ENCODE measurements around the gene OR5AP2.
"Not testable (repeated sequence)": the region's sequence is repeated elsewhere in the genome, so short reads cannot be mapped to it uniquely, and the experiment has no call there.

The OR5AP2 gene

DNA sequence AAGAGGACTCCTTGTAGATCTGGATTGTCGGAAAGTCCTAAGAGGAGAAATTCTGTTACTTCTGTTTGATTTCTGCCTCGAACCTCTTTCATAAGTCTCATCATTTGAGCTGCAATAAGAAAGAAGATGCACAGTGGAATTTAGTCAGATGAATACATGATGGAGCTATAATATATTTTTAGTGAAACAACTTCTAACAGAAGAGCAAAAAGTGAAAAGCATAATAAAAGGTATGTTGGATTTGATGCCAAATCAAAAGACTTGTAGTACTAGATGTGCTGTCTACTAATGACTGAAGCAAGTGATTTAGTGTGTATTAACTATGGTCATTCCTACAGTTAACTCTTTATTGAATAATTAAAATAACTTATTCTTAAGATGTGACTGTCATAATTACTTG is at the start of gene OR5AP2:
Gene OR5AP2 (minus strand): TSS at position 101 of the 400 bp plus-strand sequence. CDS start 0 bp downstream, at position 101.
- DNase-seq: no peak

DNA sequence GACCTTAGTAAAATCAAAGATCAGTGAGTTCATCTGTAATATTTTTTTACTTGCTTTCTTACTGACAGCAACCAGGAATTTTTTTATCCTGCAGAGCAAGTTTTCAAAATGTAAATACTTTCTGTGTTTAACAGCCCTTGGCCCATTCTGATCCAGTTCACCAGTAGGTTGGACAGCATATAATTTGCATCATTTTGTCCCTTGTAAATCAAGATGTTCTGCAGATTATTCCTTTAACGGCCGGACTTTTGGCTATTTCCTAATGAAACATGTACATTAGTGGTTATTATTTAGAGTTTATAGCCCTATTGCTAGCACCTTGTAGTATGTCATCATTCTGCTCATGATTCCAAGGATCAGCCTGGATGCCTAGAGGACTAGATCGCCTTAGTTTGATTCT is 48.9 kb upstream of the OR5AP2 start:
- DNase-seq: not testable (repeated sequence)

DNA sequence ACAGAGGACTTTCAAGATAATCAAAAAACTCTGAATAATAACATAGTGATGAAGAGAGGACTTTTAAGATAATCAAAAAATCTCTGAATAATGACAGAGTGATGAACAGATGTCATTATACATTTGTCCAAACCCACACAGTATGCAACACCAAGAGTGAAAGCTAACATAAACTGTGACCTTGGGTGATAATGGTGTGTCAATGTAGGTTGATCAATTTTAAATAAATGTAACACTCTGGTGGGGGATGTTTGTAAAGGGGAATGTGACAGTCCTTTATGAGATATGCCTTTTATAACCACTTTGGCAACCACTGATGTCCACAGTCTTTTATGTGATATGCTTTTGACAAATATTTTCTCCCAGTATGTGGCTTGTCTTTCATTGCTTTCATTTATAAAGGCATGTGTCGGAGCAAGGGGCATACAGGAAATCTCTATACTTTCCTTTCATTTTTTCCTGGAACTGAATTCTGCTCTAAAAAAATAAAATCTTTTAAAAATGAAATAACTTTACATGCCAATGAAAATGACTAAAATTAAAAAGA is 46.4 kb upstream of the OR5AP2 start:
- DNase-seq: no peak

DNA sequence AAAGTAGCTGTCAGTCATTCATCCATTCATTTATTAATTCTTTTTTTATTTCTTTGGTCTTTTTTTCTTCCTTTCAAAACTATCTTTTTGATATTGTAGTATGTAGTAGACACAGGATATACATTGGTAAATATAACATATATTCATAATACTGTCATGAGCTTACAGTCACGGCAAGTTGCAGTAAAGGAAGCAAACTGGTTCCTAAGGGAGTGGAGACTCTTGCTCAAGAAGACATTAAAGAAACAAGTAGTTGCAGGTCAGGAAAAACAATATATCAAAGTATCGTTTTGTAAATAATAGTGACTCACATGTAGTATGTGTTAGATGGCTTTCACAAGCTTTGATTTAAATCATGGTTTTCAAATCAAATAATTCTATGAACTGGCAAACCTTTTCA is 28.7 kb upstream of the OR5AP2 start:
- no peak for DNase-seq

DNA sequence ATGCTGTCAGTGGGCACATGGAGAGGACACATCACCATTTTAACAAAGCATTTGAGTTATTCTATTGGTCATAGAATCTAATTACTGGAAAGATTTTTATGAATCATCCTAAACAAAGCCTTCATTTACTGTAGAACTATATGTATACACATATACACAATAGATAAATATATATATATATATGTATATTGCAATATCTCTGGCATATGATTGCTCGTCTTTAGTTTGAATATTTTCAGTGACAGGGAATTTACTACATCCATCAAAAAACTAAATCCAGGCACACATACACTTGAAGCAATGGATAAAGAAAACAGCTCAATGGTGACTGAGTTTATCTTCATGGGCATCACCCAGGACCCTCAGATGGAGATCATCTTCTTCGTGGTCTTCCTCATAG is 21.1 kb upstream of the OR5AP2 start, which contains the start of gene OR5AR1:
Gene OR5AR1 (plus strand): TSS at position 301 of the 400 bp plus-strand sequence. CDS start 0 bp downstream, at position 301.
- DNase-seq: no peak

DNA sequence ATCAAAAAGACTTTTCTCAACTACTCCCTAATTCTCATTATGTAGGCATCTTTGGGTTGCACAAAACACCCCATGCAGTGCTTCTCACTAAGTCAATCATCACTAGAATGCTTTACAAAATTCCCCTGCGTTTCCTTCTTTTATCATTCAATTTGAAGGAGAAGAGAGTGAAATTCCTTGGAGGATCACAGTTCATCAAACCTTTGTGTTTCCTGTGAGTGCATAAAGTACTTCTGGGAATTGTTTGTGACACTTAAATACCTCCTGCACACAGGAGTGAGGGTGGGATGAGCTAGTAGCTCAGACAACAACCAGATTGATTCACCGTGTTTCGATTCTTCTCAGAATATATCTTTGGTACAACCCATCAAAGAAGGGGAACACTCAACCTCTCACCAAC is 17.5 kb upstream of the OR5AP2 start:
- DNase-seq: no peak

DNA sequence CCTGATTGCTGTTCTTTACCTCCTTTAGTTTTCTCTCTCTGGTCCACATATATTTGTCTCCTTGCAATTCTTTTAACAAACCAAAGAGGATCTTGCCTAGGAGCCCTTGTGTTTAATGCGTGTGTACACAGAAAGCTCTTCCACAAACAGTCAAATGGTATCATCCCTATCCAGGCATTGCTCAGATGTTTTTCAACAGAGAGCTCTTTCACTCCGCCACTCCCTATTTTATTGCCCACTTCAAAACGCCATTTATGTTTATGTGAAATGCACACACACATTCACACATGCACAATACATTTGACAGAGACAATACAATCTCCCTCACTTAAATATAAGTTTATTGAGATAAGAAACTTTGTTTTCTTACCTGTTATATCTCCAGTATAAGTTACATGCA is 4.7 kb downstream of the OR5AP2 start:
- no peak for DNase-seq

DNA sequence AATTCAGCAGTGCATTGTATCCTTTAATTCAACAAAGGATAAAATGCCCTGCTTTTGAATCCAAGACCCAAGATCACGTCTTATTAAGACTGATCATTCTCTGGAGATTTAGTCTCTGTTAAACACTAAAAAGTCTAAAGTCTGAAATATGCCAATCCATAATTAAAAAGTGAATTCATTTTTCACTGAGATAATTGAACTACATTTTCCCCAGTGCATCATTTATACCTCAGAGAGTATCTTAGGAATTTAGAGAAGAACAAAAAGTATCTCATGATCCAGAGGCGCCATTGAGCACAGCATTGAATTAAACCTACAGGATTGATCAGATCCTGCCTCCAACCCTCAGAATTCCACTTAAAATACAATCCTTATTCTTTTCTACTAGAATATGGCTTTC is 5.4 kb downstream of the OR5AP2 start:
- no peak for DNase-seq

DNA sequence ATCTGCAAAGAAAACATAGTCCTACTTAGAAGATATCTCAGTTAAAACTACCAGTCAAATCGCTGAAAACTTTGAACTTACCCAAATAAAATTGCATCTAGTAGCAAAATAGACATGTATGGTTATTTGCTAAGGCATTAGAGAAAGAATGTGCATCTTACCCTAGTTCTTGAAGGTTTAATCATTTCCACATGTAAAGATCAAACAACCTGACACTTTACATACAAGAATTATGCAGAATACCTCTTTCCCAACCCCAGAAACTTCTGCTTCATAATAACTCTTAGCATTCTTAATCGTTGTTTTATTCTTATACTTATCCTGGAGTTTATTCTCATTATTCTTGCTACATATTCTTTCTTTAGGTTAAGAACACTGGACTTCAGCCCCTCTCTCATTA is 9.9 kb downstream of the OR5AP2 start:
- no peak for DNase-seq

DNA sequence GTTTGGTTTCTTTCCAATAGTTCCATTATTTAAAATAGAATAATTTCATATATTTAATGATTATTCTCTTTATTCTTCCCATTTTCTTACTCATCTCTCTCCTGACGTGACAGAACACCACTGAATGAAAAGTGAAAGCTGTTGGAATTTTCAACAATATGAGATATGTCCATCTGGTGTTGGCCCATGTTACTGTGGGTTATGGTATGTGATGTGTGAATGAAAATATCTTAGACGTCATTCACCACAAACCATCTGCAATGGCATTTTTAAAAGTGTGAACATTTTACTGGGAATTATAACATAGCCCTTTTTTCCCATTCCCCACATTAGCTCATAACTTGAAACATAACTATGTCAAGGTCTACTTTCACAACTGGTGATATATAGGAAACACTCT is 16.3 kb downstream of the OR5AP2 start:
- no peak for DNase-seq

DNA sequence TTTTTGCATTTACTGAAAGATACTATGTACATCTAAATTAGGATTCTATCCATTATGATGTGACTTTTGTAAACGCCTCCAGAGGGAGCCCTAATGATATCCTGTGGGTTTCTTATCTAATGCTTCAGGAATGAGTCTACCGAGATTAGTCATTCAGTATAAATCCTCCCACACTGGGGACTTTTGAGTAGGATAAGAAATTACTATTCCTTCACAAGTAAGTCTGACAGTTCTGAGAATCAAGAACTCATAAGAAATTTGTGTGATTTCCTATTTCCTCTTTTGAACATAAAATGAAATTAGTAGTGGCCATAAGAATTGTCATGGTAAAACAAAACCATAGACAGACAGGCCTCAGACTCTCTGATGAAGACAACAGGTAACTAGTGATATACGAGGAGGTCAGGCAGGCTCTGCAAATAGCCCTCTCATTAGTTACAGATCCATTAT is 17.6 kb downstream of the OR5AP2 start:
- peak; percentile 11 for DNase-seq

DNA sequence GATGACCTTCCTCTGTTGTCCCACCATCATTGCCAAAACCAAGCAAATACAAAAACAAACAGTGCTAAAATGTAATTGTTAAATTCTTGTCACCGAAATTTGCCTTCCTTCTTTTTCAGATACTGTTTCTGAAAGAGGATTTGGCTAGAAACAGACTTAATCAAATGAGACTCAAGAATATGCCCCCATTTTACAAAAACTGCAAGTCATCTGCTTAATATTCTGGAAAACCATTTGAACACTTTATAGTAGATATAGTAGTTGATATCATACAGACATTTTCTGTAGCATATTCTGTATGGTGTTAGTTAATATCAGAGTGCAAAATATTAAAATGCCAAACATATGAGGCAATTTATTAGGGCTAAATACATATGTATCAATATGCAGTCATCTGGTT is 31.1 kb downstream of the OR5AP2 start:
- DNase-seq: no peak

DNA sequence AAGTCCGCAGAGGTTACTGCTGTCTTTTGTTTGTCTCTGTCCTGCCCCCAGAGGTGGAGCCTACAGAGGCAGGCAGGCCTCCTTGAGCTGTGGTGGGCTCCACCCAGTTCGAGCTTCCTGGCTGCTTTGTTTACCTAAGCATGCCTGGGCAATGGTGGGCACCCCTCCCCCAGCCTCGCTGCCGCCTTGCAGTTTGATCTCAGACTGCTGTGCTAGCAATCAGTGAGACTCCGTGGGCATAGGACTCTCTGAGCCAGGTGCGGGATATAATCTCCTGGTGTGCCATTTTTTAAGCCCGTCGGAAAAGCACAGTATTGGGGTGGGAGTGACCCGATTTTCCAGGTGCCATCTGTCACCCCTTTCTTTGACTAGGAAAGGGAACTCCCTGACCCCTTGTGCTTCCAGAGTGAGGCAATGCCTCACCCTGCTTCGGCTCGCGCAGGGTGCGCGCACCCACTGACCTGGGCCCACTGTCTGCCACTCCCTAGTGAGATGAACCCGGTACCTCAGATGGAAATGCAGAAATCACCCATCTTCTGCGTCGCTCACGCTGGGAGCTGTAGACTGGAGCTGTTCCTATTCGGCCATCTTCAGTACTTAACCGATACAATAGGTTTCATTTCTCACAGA is 50.0 kb downstream of the OR5AP2 start:
- DNase-seq: not testable (repeated sequence)

All from NCI-H69 (cell line).